GM23338 (cell line): ENCODE measurements around the gene RNF145. TPM values are rescaled to one million over a fixed set of nuclear protein-coding genes. Genes with fewer than 3 reads are reported as not detected.
A peak's percentile ranks its signal among the peaks of the same experiment; 100 is the strongest.

Experiments
- ATAC-seq: fragments of 200-7000 bp; cut with Tn5 transposase; 3 replicates; pipeline ENCODE4 v1.9.1; 2020
- DNase-seq: peaks from one replicate; pipeline ENCODE4 v3.0.0-alpha.2; 2015; ENCODE audit warnings: low spot score
- H2AFZ ChIP-seq: fragments of 200-600 bp; sonication (generic); 2 replicates; pipeline ENCODE4 v1.8.0; 2016; ENCODE audit warnings: antibody characterized with exemption, mild to moderate bottlenecking, moderate library complexity
- H3F3A ChIP-seq: fragments of 200-600 bp; sonication (generic); replicated peaks from 2 replicates; pipeline ENCODE4 v1.8.0; 2017; ENCODE audit warnings: antibody characterized with exemption, mixed run types, low read depth
- H3K27ac ChIP-seq: fragments of 200-600 bp; sonication (generic); 2 replicates; pipeline ENCODE4 v1.6.1; 2016; ENCODE audit warnings: low read depth
- H3K27me3 ChIP-seq: fragments of 200-600 bp; sonication (generic); 2 replicates; pipeline ENCODE4 v1.8.0; 2016; ENCODE audit warnings: mild to moderate bottlenecking, mixed run types, moderate library complexity; ENCODE audit not compliant: insufficient read depth
- H3K36me3 ChIP-seq: fragments of 200-600 bp; sonication (generic); 2 replicates; pipeline ENCODE4 v1.8.0; 2016; ENCODE audit warnings: mild to moderate bottlenecking; ENCODE audit not compliant: insufficient read depth
- H3K4me1 ChIP-seq: fragments of 200-600 bp; sonication (generic); 2 replicates; pipeline ENCODE4 v1.8.0; 2016; ENCODE audit warnings: mild to moderate bottlenecking, moderate library complexity; ENCODE audit not compliant: insufficient read depth
- H3K4me2 ChIP-seq: fragments of 200-600 bp; sonication (generic); 2 replicates; pipeline ENCODE4 v1.7.1; 2017; ENCODE audit warnings: mixed run types
- H3K4me3 ChIP-seq: fragments of 200-600 bp; sonication (generic); 2 replicates; pipeline ENCODE4 v1.6.1; 2016; ENCODE audit warnings: mixed run types
- H3K79me2 ChIP-seq: fragments of 200-600 bp; sonication (generic); replicated peaks from 2 replicates; pipeline ENCODE4 v1.8.0; 2017; ENCODE audit warnings: mild to moderate bottlenecking; ENCODE audit not compliant: insufficient read depth
- H3K9me2 ChIP-seq: fragments of 200-600 bp; sonication (generic); 2 replicates; pipeline ENCODE4 v1.8.0; 2017; ENCODE audit not compliant: insufficient read depth
- H4K20me1 ChIP-seq: fragments of 200-600 bp; sonication (generic); replicated peaks from 2 replicates; pipeline ENCODE4 v1.8.0; 2017; ENCODE audit warnings: mild to moderate bottlenecking; ENCODE audit not compliant: insufficient read depth
- H3K27ac Mint-ChIP-seq: 2 replicates; pipeline ENCODE4 v1.8.0; 2020; ENCODE audit warnings: inconsistent platforms, mild to moderate bottlenecking, moderate library complexity, mixed read lengths
- H3K27me3 Mint-ChIP-seq: 3 replicates; pipeline ENCODE4 v1.8.0; 2022; ENCODE audit warnings: low read depth, mild to moderate bottlenecking, moderate library complexity, mixed read lengths, inconsistent platforms; ENCODE audit not compliant: insufficient read depth, poor library complexity
- H3K36me3 Mint-ChIP-seq: 3 replicates; pipeline ENCODE4 v1.8.0; 2021; ENCODE audit warnings: low read depth, mild to moderate bottlenecking, inconsistent platforms, moderate library complexity, mixed read lengths
- H3K4me1 Mint-ChIP-seq: 3 replicates; pipeline ENCODE4 v1.8.0; 2020; ENCODE audit warnings: mild to moderate bottlenecking, inconsistent platforms, mixed read lengths
- H3K4me3 Mint-ChIP-seq: 3 replicates; pipeline ENCODE4 v1.8.0; 2021; ENCODE audit warnings: moderate library complexity, mild to moderate bottlenecking, inconsistent platforms, mixed read lengths
- H3K9me3 Mint-ChIP-seq: 3 replicates; pipeline ENCODE4 v1.8.0; 2020; ENCODE audit warnings: moderate library complexity, mild to moderate bottlenecking, inconsistent platforms, mixed read lengths
- CREB1 ChIP-seq: fragments of 250-450 bp; sonication (Bioruptor Pico); IDR thresholded peaks from 2 replicates; pipeline ENCODE4 v1.5.0; 2020; ENCODE audit warnings: low read depth, mild to moderate bottlenecking, moderate library complexity
- CTCF ChIP-seq, 2 experiments: fragments of 200-600 bp in 1 of 2; sonication (generic) in 1 of 2; conservative IDR thresholded peaks; 2 replicates each; pipeline versions ENCODE4 v1.5.1 to v1.6.1; 2016 to 2017; ENCODE audit warnings: antibody characterized with exemption in 2 of 2, low read depth in 2 of 2, mild to moderate bottlenecking in 2 of 2, moderate library complexity in 1 of 2
- ETS1 ChIP-seq: IDR thresholded peaks from 2 replicates; pipeline ENCODE4 v1.6.1; 2016; ENCODE audit warnings: antibody characterized with exemption
- EZH2 ChIP-seq: fragments of 200-600 bp; sonication (generic); IDR thresholded peaks from one replicate; pipeline ENCODE4 v1.8.0; 2017; ENCODE audit warnings: antibody characterized with exemption, mild to moderate bottlenecking, low read depth; ENCODE audit not compliant: unreplicated experiment
- EZH2phosphoT487 ChIP-seq: fragments of 200-600 bp; sonication (generic); IDR thresholded peaks from one replicate; pipeline ENCODE4 v1.8.1; 2018; ENCODE audit warnings: antibody characterized with exemption; ENCODE audit not compliant: unreplicated experiment
- JUNB ChIP-seq: IDR thresholded peaks from one replicate; pipeline ENCODE4 v1.6.1; 2016; ENCODE audit warnings: antibody characterized with exemption; ENCODE audit not compliant: unreplicated experiment
- NANOG ChIP-seq: IDR thresholded peaks from 2 replicates; pipeline ENCODE4 v1.6.1; 2016; ENCODE audit warnings: antibody characterized with exemption, borderline replicate concordance
- POLR2AphosphoS5 ChIP-seq: IDR thresholded peaks from 2 replicates; pipeline ENCODE4 v1.6.1; 2016; ENCODE audit warnings: antibody characterized with exemption, low read depth
- REST ChIP-seq: IDR thresholded peaks from one replicate; pipeline ENCODE4 v1.6.1; 2018; ENCODE audit warnings: antibody characterized with exemption; ENCODE audit not compliant: unreplicated experiment
- STAT1 ChIP-seq: IDR thresholded peaks from one replicate; pipeline ENCODE4 v1.6.1; 2016; ENCODE audit warnings: antibody characterized with exemption; ENCODE audit not compliant: unreplicated experiment
- ZNF114 ChIP-seq: fragments of 250-450 bp; sonication (Bioruptor Pico); IDR thresholded peaks from 2 replicates; pipeline ENCODE4 v1.5.0; 2020; ENCODE audit warnings: mild to moderate bottlenecking, moderate library complexity
- ZNF331 ChIP-seq: fragments of 250-450 bp; sonication (Bioruptor Pico); IDR thresholded peaks from 2 replicates; pipeline ENCODE4 v1.5.0; 2020; ENCODE audit warnings: low read depth, mild to moderate bottlenecking, moderate library complexity
- ZNF462 ChIP-seq: fragments of 250-450 bp; sonication (Bioruptor Pico); IDR thresholded peaks from 2 replicates; pipeline ENCODE4 v1.5.0; 2020; ENCODE audit warnings: mild to moderate bottlenecking, moderate library complexity
- polyA plus RNA-seq: library from polyadenylated mRNA; unstranded; fragments of >200 nt; fragmentation: Nextera tagmentation; extraction: Ambion mirVana; gene quantifications from 2 replicates; pipeline ENCODE4 v1.2.1, GENCODE V29; 2016
- total RNA-seq: library from RNA; depleted of rRNA; stranded (reverse); fragments of >200 nt; shearing (Covaris generic); gene quantifications from 2 replicates; pipeline ENCODE4 v1.2.3, GENCODE V29; 2014

RNF145 gene
- total and polyA plus RNA-seq, 2 experiments from 2014 or later: 15.6 to 43.5 TPM

- DNase-seq (no peak), ATAC-seq (no peak)
- no peak overlapping the region for H3K27ac ChIP-seq
- Mint-ChIP-seq H3K27me3 (peaks cover 6% of the 10 kb centered on the region), H3K9me3 (peaks cover 3% of the 10 kb centered on the region; the same call in 1 of the 3 replicates), H3K36me3 (no peaks in the 10 kb centered on the region; the same call in 2 of the 3 replicates), H3K4me3 (peak overlapping the region; percentile 92), H3K4me1 (peaks cover 39% of the 10 kb centered on the region), H3K27ac (no peak overlapping the region)
- H3K4me3 ChIP-seq: no peak overlapping the region
- TF ChIP-seq ETS1: no peak
- no peak for TF ChIP-seq ZNF114 (CRISPR knock-in tag)
- TF ChIP-seq EZH2: no peak
- TF ChIP-seq JUNB: no peak
- TF ChIP-seq CREB1 (CRISPR knock-in tag): no peak
- TF ChIP-seq CTCF (conservative IDR thresholded peaks at IDR 0.05; ENCODE audit: low read depth in 2 of 2): no peak
- TF ChIP-seq ZNF462: no peak
- no peak for TF ChIP-seq REST
- TF ChIP-seq EZH2phosphoT487: no peak
- no peak for TF ChIP-seq STAT1
- TF ChIP-seq NANOG: no peak
- TF ChIP-seq ZNF331 (CRISPR knock-in tag): no peak
- no peak for TF ChIP-seq POLR2AphosphoS5
- no peaks in the 10 kb centered on the region for H3F3A ChIP-seq
- peaks cover 72% of the 10 kb centered on the region for H3K79me2 ChIP-seq
- H3K4me2 ChIP-seq: peak overlapping the region; percentile 97; the same call in 1 of the 2 replicates
- H3K4me1 ChIP-seq: peaks cover 30% of the 10 kb centered on the region
- no peak overlapping the region for H2AFZ ChIP-seq
- H3K9me2 ChIP-seq: no peaks in the 10 kb centered on the region
- H3K27me3 ChIP-seq: peaks cover 35% of the 10 kb centered on the region
- peaks cover 16% of the 10 kb centered on the region; the same call in 1 of the 2 replicates for H4K20me1 ChIP-seq
- H3K36me3 ChIP-seq: no peaks in the 10 kb centered on the region
Observed at GRCh38 chr5:159206368-159206767, 3.0 kb downstream of the RNF145 start.
